H1 (cell line): ENCODE measurements around the gene LSM14B. TPM values are rescaled to one million over a fixed set of nuclear protein-coding genes. Genes with fewer than 3 reads are reported as not detected.

ENCODE experiments used
- CEBPB ChIP-seq: IDR thresholded peaks from 2 replicates; pipeline ENCODE4 v1.6.1; 2012; ENCODE audit warnings: low read depth, low read length
- CHD7 ChIP-seq: fragments of 300-600 bp; sonication (generic); IDR thresholded peaks from 2 replicates; pipeline ENCODE4 v1.7.1; 2012; ENCODE audit warnings: low read length, moderate library complexity, mild to moderate bottlenecking, inconsistent platforms; ENCODE audit not compliant: insufficient replicate concordance
- EP300 ChIP-seq, 2 experiments: IDR thresholded peaks; 1 replicate in 1 of 2; 2 replicates in 1 of 2; pipeline ENCODE4 v1.6.1; 2011 to 2012; ENCODE audit warnings: low read depth in 2 of 2, low read length in 2 of 2, mild to moderate bottlenecking in 2 of 2, borderline replicate concordance in 1 of 2, inconsistent platforms in 1 of 2, moderate library complexity in 1 of 2
- GABPA ChIP-seq: IDR thresholded peaks from 2 replicates; pipeline ENCODE4 v1.6.1; 2011; ENCODE audit warnings: mild to moderate bottlenecking, low read length, moderate library complexity, borderline replicate concordance; ENCODE audit not compliant: insufficient read depth
- NANOG ChIP-seq: IDR thresholded peaks from 2 replicates; pipeline ENCODE4 v1.6.1; 2011; ENCODE audit warnings: low read length, low read depth, mild to moderate bottlenecking, inconsistent platforms; ENCODE audit not compliant: insufficient read depth, poor library complexity, severe bottlenecking
- PHF8 ChIP-seq: fragments of 200-600 bp; sonication (generic); conservative IDR thresholded peaks from 2 replicates; pipeline ENCODE4 v1.7.1; 2012; ENCODE audit warnings: low read depth, mild to moderate bottlenecking, inconsistent platforms, low read length, moderate library complexity
- RBBP5 ChIP-seq: IDR thresholded peaks from 2 replicates; pipeline ENCODE4 v1.7.1; 2012; ENCODE audit warnings: low read depth, mild to moderate bottlenecking, inconsistent platforms, low read length, moderate library complexity, borderline replicate concordance
- SP4 ChIP-seq: IDR thresholded peaks from 2 replicates; pipeline ENCODE4 v1.6.1; 2012; ENCODE audit warnings: low read length, inconsistent platforms
- polyA plus RNA-seq, 7 experiments: library from polyadenylated mRNA; depleted of rRNA in 3 of 7; stranded (reverse) in 5 of 7; unstranded in 2 of 7; fragments of >200 nt in 5 of 7; fragments of 200-250 nt in 2 of 7; gene quantifications; 1 replicate in 5 of 7; 2 replicates in 1 of 7; 4 replicates in 1 of 7; pipeline versions ENCODE4 v1.2.1 to v1.2.3, GENCODE V29; 2011 to 2013; ENCODE audit warnings: missing spikeins in 2 of 7, mixed read lengths in 2 of 7
- total RNA-seq: library from RNA; stranded (reverse); fragmentation: NEBNext Ultra II Directional; extraction: Animal tissue kit (Norgen Biotek cat#: 25700); gene quantifications from 2 replicates; pipeline ENCODE4 v1.2.1, GENCODE V29; 2021

Gene LSM14B
- total and polyA plus RNA-seq, 2 of the 8 experiments (the other 6 are each of a cell fraction or from before 2014, with no cell fraction given), result 58.3 to 65.6 TPM

DNA sequence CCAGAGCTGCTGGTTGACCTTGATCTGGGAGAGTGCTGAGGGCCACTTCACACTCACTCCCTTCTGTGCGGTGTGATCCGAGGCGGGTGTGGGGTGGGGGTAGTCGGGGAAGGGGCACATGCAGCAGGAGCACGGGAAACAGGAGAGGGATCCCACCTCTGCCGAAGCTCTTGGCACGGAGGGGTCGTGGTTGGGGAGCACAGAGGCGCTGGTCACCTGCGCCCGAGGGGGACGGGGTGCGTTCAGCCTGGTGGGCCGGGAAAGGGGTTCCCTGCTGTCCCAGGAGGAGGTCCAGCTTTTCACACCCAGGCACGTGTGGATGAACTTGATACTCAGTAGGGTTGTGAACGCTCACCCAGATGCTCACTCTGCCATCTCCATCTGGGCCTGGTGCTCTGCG is 38.6 kb downstream of the LSM14B start (continued):
- TF ChIP-seq CHD7 (no peak), NANOG (no peak), GABPA (no peak), SP4 (no peak), CEBPB (no peak), RBBP5 (no peak), EP300 (IDR thresholded peaks at IDR 0.05; ENCODE audit: borderline replicate concordance in 1 of 2, low read depth in 2 of 2, low read length in 2 of 2) (no peak), PHF8 (no peak)
